ENCODE measurements around the gene AKAP13.

Gene AKAP13

DNA sequence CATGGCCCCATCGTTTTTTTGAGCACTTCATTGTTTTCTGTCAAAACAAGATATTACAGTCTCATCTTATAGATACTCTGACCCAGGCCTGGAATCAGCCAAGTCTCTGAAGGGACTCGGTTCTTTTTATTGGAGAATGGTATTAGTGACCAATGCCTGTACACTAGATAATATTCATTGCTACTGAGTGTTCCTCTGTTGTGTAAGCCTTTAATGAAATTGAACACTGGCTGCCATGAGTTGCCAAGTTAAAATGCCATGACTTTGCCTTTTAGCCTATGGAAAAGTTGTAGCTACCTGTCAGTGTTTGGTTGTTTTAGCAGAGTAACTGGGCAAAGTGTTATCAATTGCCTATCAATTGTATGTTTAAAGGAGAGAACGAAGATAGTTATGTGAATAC lies 134.0 kb downstream of the AKAP13 start:
- Mint-ChIP-seq H3K9me3 (peaks cover 4% of the 10 kb centered on the region), H3K4me3 (no peak overlapping the region), H3K4me1 (peaks cover 39% of the 10 kb centered on the region), H3K27ac (no peak overlapping the region), H3K27me3 (ENCODE audit: low read depth, poor library complexity) (no peaks in the 10 kb centered on the region), H3K36me3 (ENCODE audit: low read depth) (peaks cover 32% of the 10 kb centered on the region)
- DNase-seq: no peak
- TF ChIP-seq, protein P1, sequence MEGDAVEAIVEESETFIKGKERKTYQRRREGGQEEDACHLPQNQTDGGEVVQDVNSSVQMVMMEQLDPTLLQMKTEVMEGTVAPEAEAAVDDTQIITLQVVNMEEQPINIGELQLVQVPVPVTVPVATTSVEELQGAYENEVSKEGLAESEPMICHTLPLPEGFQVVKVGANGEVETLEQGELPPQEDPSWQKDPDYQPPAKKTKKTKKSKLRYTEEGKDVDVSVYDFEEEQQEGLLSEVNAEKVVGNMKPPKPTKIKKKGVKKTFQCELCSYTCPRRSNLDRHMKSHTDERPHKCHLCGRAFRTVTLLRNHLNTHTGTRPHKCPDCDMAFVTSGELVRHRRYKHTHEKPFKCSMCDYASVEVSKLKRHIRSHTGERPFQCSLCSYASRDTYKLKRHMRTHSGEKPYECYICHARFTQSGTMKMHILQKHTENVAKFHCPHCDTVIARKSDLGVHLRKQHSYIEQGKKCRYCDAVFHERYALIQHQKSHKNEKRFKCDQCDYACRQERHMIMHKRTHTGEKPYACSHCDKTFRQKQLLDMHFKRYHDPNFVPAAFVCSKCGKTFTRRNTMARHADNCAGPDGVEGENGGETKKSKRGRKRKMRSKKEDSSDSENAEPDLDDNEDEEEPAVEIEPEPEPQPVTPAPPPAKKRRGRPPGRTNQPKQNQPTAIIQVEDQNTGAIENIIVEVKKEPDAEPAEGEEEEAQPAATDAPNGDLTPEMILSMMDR (IDR thresholded peaks at IDR 0.05): no peak

DNA sequence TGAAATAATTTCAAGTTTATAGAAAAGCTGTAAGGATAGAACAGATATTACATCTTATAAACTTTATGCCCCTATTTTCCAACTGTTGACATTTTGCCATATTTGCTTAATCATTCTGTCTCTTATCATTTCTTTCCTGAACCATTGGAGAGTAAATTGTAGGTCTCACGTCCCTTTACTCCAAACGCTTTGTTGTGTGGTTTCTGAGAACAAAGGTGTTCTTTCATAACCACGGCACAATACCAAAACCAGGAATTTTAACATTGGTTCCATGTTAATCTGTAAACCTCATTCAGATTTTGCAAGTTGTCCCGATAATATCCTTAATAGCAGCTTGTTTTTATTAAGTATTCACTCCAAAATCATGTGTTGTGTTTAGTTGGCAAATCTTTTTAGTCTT lies 134.8 kb downstream of the AKAP13 start:
- no peaks in the 10 kb centered on the region for H3K27me3 Mint-ChIP-seq (ENCODE audit: low read depth, poor library complexity)
- TF ChIP-seq, protein P1 (IDR thresholded peaks at IDR 0.05): no peak
- DNase-seq: no peak
- peak overlapping the region; percentile 50 for H3K27ac Mint-ChIP-seq
- H3K4me3 Mint-ChIP-seq: no peak overlapping the region
- peaks cover 32% of the 10 kb centered on the region for H3K36me3 Mint-ChIP-seq (ENCODE audit: low read depth)
- peaks cover 4% of the 10 kb centered on the region for H3K9me3 Mint-ChIP-seq
- H3K4me1 Mint-ChIP-seq: peaks cover 34% of the 10 kb centered on the region

DNA sequence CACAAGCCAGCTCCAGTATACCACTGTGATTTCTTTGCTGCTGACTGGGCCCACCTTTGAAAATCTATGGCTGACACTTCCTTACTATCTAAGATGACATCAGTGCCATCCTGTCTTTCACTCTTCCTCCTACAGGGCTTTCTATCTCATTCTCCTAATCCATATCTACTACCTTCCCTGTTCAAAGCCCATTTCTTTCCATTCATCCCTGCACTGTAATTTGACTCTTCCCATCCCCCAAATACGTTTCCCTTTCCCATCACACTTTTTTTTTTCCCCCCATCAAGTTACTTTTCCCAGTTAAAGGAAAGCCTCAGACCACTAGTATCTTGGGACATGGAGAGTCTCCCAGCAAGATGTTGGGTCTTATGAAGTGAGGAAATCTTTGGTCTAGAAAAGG lies 136.7 kb downstream of the AKAP13 start:
- Mint-ChIP-seq H3K4me1 (peaks cover 37% of the 10 kb centered on the region), H3K36me3 (ENCODE audit: low read depth) (peaks cover 32% of the 10 kb centered on the region), H3K4me3 (peak overlapping the region; percentile 0), H3K27me3 (ENCODE audit: low read depth, poor library complexity) (no peaks in the 10 kb centered on the region), H3K27ac (peak overlapping the region; percentile 79), H3K9me3 (peaks cover 4% of the 10 kb centered on the region)
- TF ChIP-seq, protein P1 (IDR thresholded peaks at IDR 0.05): no peak
- DNase-seq: no peak

DNA sequence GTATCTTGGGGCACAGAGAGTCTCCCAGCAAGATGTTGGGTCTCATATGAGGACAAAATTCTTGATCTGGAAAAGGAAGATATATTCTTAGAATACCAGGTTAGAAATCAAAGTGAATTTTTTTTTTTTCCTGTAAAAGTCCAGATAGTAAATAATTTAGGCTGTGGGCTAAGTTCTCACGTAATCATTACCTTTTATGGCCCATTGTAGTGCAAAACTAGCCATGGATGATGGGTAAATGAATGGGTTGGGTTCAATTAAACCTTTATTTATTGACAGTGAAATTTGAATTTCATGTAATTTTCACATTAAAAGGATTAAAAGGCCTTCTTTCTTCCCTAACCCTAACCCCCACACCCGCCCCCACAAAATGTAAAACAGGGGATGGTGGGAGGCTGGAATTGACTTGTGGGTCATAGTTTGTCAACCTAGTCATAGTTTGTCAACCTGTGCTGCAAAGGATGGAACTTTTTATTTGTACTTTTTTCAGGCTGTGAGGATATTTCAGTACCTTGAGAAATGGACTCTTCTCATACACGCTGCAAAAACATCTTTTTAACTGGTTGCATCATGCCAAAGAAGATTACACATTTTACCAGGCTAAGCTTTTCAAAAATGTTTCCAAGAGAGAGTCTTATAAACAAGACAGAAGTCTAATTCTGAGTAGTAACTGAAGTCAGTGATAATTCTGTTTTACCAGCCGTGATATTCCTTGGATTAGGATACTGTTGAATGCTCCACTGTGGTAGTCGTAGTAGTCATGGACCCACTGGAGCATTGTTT lies 138.8 kb downstream of the AKAP13 start:
- TF ChIP-seq, protein P1 (IDR thresholded peaks at IDR 0.05): no peak
- Mint-ChIP-seq H3K4me1 (peaks cover 32% of the 10 kb centered on the region), H3K36me3 (ENCODE audit: low read depth) (peaks cover 33% of the 10 kb centered on the region), H3K9me3 (no peaks in the 10 kb centered on the region), H3K27ac (no peak overlapping the region), H3K4me3 (no peak overlapping the region), H3K27me3 (ENCODE audit: low read depth, poor library complexity) (no peaks in the 10 kb centered on the region)
- DNase-seq: no peak

DNA sequence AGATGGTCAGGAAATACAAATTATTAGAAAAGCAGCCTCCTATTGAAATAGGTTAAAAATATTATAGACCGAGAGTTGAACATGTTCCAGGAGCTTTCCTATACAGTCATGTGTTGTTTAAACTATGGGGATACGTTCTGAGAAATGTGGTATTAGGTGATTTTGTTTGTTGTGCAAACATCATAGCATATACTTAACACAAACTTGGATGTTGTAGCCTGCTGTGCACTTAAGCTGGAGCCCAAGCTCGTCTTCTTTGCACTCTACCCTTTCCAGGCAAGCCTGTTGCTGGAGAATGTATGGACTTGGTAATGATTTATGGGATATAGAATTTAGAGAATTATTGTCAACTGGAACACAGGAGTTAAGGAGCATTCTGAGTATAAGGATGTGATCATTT lies 140.2 kb downstream of the AKAP13 start:
- Mint-ChIP-seq H3K27me3 (ENCODE audit: low read depth, poor library complexity) (no peaks in the 10 kb centered on the region), H3K4me1 (peaks cover 32% of the 10 kb centered on the region), H3K9me3 (no peaks in the 10 kb centered on the region), H3K27ac (peak overlapping the region; percentile 5), H3K36me3 (ENCODE audit: low read depth) (peaks cover 45% of the 10 kb centered on the region), H3K4me3 (no peak overlapping the region)
- DNase-seq: no peak
- TF ChIP-seq, protein P1 (IDR thresholded peaks at IDR 0.05): no peak

DNA sequence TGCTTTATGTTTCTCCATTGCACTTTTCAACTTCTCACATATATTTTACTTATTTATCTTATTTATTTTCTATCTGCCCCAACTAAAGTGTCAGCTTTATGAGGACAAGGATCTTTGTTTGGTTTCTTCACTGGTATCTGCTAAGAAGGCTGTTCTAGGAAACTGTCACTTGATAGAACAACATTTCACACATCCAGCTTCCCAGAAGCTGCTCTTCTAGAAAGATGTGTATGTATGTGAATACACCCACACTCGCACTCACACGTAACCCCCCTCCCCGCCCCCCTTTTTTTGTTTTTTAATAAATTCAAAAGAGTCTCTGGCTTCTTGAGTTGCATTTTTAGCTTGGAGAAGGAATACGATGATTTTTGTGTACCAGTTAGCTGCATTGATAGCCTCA lies 143.1 kb downstream of the AKAP13 start:
- no peak overlapping the region for H3K27ac Mint-ChIP-seq
- H3K9me3 Mint-ChIP-seq: no peaks in the 10 kb centered on the region
- H3K4me1 Mint-ChIP-seq: peaks cover 43% of the 10 kb centered on the region
- peaks cover 48% of the 10 kb centered on the region for H3K36me3 Mint-ChIP-seq (ENCODE audit: low read depth)
- no peak for DNase-seq
- TF ChIP-seq, protein P1 (IDR thresholded peaks at IDR 0.05): no peak
- H3K4me3 Mint-ChIP-seq: no peak overlapping the region
- no peaks in the 10 kb centered on the region for H3K27me3 Mint-ChIP-seq (ENCODE audit: low read depth, poor library complexity)

Data from nephron progenitor cell (in vitro differentiated cells).